Tongue (tissue), 2 donors: ENCODE results near the gene GPATCH8. TPM values are rescaled to one million over a fixed set of nuclear protein-coding genes. Genes with fewer than 3 reads are reported as not detected.
A peak's percentile ranks its signal among the peaks of the same experiment; 100 is the strongest.
"Not testable (repeated sequence)": the region's sequence is repeated elsewhere in the genome, so short reads cannot be mapped to it uniquely, and the experiment has no call there.

Experiments used
- DNase-seq: peaks from one replicate; pipeline ENCODE4 v3.0.0-alpha.2; 2015
- total RNA-seq: library from RNA; depleted of rRNA; stranded (reverse); fragments of >200 nt; gene quantifications from one replicate; pipeline ENCODE4 v1.2.3, GENCODE V29; 2014

GPATCH8 gene
- total RNA-seq, 1 donor from 2014 or later: 47.1 TPM

- DNase-seq: no peak
These were observed 105.4 kb downstream of the GPATCH8 start for GRCh38 chr17:44397479-44398440.

DNA sequence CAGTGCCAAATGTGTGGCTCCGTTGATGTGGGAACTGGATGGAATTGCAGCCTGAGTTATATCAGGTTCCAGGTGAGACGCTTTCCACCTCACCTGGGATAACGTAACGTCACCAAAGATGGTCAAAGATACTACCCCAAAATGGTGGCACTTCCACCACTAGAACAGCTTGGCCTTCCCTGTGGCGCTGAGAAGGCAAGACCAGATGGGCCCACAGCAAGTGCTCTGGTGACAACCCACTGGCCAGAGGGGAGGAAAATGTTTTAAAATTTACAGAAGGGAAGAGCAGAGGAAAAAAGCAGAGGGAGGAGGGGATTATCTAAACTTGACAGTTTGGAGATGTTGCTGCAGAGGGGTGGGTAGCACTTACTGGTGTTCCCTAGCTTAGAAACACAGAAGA, 106.3 kb downstream of the GPATCH8 start:
- DNase-seq: no peak

DNA sequence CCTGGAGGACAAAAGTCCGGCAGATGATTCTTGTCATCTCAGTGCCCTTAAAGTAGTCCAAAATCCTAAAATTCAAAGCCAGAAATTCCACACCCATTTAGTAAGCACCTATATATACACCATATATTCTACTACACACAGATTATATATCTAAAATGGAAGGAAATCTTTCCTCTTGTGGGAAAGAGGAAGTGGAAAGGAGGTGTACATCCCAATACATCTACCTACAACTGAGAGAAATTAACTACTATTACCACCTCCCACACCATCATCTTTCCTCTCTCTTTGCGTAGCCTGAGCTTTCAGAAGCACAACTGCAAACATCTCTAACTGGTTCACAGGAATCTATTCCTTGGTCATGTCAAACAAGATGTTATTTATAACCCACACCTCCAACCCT, 108.4 kb downstream of the GPATCH8 start:
- no peak for DNase-seq

GRCh38 chr17:44394112-44394511, 109.1 kb downstream of the GPATCH8 start:
- DNase-seq: not testable (repeated sequence)

DNA sequence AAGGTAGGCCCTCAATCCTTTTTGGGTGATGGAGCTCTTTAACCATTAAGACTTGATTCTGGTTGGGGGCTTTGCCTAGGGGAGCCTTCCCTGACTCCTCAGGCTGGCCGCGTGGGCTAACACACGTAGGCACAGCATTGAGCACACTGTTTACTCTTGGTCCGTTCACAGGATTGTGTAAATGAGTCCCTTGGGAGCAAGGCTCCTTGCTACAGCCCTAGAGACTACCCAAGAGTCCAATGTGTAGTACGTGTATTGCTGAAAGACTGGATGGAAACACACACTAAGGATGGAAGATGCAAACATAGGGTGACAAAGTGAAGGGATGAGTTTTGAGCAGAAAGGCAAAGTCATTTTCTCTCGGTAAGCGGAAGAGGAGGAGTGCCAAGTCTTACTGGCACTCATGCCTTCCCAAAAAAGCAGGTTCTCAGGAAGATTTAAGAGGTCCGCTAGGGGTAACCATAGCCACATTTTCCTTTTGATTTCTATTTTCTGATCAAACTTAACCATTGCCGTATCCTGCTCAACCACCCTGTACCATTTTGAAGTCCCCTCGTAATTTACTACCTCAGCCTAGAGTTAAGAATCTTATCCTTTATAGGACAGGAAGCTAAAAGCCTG, 112.8 kb downstream of the GPATCH8 start:
- DNase-seq: no peak

GRCh38 chr17:44389723-44390202, 113.4 kb downstream of the GPATCH8 start:
- no peak for DNase-seq

DNA sequence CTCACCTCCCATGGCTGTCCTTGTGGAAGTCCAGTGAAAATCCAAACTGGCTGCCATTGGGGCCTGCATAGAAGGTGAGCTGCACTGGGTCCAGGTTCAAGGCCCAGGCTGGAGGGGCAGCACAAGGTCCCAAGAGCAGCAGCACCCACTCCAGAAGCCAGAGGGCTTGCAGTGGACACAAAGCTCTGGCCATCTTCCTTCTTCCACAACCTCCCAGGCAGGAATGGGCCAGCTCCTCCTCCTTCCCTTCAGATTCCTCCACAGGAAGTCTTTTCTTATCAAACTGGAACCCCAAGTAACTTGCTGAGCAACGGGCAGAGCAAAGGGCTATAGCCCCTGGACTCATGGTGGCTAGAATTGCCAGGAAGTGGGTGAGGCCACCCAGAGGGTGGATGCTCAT, 113.9 kb downstream of the GPATCH8 start, which contains the start of gene ITGA2B:
Gene ITGA2B, minus strand, starts transcription at position 369 of the 400 bp plus-strand sequence. Its CDS starts 176 bp downstream, at position 193.
- no peak for DNase-seq

GRCh38 chr17:44387804-44388203, 115.4 kb downstream of the GPATCH8 start:
- no peak for DNase-seq

DNA sequence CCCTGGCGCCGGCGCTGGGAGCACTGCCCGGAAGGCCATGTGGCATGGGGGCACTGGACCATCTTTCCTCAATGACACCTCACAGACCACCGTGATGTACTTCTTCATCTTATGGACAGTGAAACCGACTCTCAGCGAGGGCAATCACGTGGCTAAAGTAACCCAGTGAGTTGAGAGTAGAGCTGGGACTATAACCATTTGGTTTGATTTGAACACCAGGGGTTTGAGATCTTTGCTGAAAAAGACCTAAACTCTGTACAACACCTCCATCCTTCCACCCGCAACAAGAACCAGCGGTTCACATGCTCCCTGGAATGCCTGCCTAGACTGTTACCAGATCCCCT, 117.1 kb downstream of the GPATCH8 start:
- no peak for DNase-seq

GRCh38 chr17:44385287-44386181, 117.7 kb downstream of the GPATCH8 start:
- peak; percentile 90 for DNase-seq

GRCh38 chr17:44384823-44385286, 118.4 kb downstream of the GPATCH8 start:
- no peak for DNase-seq

GRCh38 chr17:44384281-44384822, 118.9 kb downstream of the GPATCH8 start:
- DNase-seq: no peak

- DNase-seq: no peak
These were observed 119.3 kb downstream of the GPATCH8 start for GRCh38 chr17:44383861-44384260.

- no peak for DNase-seq
These were observed 119.8 kb downstream of the GPATCH8 start for GRCh38 chr17:44383363-44383762.

- DNase-seq: no peak
These were observed 120.3 kb downstream of the GPATCH8 start for GRCh38 chr17:44382917-44383316.

DNA sequence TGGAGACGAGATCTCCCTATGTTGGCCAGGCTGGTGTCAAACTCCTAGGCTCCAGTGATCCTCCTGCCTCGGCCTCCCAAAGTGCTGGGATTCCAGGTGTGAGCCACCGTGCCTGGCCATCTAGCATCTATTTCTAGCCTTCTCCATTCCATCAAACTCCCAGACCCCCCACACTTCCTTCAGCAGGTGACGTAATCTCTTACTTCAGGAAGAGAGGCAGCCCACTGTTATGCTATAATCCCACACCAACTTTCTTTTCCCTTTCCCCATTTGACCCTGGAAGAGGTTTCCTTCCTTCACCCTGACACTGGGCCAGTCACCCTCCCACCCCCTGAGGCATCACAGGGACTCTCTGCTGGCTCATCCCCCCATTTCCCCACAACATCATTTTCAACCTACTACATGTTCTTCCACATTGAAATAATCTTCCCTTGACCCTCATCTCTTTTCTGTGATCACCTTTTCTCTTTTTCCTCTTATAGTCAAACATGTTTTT, 121.3 kb downstream of the GPATCH8 start:
- DNase-seq: no peak

DNA sequence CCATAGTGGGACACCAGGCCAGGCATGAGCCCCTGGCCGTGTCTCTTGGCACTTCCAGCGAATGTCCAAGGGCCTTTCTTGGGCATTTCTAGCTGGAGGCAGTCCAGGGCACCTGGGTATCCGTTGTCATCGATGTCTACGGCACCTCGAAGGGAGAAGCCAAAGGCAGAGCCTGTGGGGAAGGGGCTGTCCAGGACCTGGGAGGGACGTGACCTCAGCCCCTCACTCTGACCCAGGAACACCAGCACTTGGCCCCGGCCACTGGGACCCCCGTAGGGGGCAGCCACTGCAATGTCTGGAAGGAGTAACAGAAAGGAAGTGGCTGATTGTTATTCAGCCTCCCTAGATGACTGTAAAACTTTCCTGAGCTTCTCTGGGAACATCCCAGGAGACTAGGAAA, 122.4 kb downstream of the GPATCH8 start:
- DNase-seq: no peak

GRCh38 chr17:44379887-44380286, 123.3 kb downstream of the GPATCH8 start:
- no peak for DNase-seq

DNA sequence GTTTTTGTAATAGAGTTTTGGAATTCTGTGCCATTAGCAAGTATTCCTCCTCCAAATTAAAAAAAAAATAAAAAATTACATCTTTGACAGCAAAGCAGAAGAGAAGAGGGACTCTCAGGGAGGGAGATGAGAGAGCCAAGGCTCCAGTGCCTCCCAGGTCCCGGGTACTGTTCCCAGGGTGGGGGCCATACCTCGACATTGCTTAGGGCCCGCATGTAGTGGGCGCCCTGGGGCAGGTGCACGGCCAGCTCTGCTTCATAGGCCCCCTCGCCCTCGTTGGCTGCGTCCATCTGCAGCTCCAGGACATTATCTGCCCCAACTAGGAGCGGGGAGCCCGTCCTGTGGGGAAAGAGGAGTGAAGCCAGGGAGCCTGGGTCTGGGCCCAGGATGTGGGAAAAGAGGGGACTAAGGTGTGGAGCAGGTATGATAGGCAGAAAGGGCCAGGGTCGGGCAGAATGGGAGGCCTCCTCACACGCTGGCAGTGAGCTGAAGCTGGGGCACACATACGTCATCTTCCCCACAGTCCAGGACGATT, 125.0 kb downstream of the GPATCH8 start:
- DNase-seq: no peak

GRCh38 chr17:44376779-44377178, 126.4 kb downstream of the GPATCH8 start:
- DNase-seq: no peak

GRCh38 chr17:44376124-44376523, 127.1 kb downstream of the GPATCH8 start:
- peak; percentile 49 for DNase-seq
